Limb (tissue), 2 donors: ENCODE data around the gene ITIH5.

ENCODE experiments used
- DNase-seq, 2 donors: peaks; one replicate each; pipeline ENCODE4 v3.0.0-alpha.2; 2016; ENCODE audit errors: extremely low spot score in 2 of 2

The ITIH5 gene

DNA sequence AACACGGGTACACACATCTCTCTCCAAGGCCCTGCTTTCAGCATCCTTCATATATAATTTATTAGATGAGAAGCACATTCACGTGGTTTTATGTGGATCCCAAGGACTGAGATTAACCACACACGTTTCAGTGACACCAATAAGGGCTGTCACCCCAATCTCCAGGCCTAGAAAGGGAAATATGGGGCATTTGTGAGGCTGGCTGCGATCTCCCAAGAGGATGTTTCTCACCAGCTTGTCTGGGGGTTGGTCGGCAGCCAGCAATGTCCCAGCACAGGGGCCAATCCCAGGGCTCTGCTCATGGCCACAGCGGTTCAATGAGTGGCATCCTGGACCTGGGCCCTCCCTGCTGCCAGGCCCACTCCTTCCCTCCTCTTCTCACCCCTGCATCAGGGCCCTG, 115.5 kb downstream of the ITIH5 start:
- DNase-seq = no peak

GRCh38 chr10:7550013-7550412, 116.8 kb downstream of the ITIH5 start:
- no peak for DNase-seq

DNA sequence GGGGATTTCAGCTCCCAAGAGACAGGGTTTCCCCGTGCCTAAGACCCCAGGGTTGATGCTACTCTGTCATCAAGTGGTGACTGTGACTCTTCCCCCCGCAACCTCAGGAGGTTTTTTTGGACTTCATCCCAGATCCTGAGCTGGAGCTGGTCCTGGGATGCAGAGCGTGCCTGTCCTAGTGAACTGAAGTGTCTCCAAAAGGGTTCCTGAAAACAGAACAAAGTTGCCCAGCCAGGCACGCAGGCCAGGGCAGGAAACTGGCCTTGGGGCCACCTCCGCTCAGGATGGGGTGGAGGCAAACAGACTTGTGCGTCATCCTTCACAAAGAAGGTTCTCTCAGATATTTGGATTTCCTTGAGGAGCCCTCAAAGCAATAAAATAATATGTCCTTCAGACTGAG, 118.9 kb downstream of the ITIH5 start:
- DNase-seq = no peak

DNA sequence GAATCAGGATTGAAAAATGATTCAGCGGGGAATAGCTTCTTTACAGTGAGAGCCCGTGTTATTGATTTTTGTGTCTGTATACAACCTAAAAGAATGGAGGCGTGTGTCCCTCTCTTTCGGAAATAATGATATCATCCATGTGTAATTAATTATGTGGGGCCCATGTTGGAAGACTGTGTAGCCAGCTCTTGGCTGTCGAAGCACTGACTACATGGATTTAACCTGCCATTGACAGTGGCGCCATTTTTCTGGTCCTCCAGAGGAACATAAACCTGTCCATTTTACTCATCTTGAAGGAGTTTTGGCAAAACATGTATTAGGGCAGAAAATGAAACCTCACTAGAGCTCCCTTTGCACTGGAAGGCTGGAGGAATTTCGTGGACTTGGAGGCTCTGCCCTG, 119.6 kb downstream of the ITIH5 start:
- peak in 1 of 2 donors; percentile 75 for DNase-seq

- no peak for DNase-seq
Observed at GRCh38 chr10:7546385-7546967, 120.3 kb downstream of the ITIH5 start.

GRCh38 chr10:7545792-7546191, 121.0 kb downstream of the ITIH5 start:
- DNase-seq = no peak

- no peak for DNase-seq
Observed at GRCh38 chr10:7545261-7545660, 121.5 kb downstream of the ITIH5 start.

DNA sequence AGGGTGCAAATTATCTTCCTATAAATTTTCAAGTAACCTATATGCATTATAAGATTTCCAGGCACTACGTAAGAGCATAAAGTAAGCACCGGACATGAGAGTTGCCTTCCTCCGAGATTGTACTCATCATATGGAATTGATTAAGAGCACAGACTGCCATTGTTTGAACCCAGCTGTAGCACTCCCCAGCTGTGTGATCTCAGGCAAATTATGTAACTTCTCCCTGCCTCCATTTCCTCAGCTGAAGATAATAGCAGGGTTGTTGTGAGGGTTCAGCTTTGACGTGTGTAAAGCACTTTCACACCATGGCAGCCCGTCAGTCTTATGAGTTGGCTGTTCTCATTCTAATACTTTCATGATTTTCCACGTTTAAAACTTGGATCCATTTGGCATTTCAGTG, 122.6 kb downstream of the ITIH5 start:
- no peak for DNase-seq

DNA sequence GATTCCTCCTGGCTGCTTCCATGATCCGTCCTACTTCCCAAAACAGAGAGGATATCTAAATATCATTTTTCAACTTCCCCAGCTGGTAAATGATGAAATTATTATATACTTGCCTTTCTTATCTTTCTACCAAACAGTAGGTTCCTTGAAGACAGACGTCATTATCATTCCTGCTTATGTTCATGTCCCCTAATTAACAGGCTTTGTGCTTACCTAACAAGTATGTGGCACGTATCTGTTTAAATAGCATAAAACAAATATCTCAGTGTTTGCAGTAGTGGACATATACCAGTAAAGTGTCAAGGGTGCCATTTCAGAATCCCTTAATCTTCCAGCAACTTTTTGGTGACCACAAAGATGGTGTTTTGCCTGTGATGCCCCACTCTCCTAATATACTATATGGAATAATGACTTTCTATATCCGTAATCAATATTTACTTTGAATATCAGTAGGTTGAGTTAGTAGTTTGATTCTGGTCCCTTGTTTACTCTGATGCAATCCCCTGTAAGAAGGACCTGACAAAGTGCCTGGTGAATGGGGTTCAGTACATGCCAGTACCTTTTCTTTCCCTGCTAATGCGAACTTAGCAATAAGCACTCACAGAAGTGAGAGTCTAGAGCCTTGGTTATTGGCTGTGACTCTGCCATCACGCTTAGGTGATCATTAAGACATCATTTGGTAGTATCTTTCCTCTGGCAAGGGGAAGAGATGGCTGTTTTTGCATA, 124.4 kb downstream of the ITIH5 start:
- DNase-seq = no peak

- DNase-seq = peak; percentile 78 to 79
Observed at GRCh38 chr10:7541137-7542087, 125.4 kb downstream of the ITIH5 start.

- DNase-seq = no peak
Observed at GRCh38 chr10:7538970-7539654, 127.7 kb downstream of the ITIH5 start.

DNA sequence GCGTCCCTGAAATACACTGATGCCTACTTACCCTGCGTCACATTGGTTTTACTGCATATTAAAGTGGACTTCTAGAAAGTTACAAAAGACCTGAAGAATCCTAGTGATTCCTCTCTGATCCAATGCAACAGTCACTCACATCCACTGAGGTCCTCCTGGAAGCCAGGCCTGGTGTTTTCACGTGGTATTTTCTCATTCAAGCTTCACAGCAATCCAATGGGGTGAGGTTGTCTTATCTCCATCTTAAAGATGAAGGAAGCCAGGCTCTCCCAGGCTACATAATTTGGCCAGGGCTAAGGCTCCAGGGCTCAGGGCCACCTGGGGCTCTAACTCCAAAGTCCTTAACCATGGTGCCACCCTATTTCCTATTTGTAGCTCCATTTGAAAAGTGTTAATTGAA, 129.6 kb downstream of the ITIH5 start:
- DNase-seq = no peak

- DNase-seq = no peak
Observed at GRCh38 chr10:7534480-7534852, 132.3 kb downstream of the ITIH5 start.

DNA sequence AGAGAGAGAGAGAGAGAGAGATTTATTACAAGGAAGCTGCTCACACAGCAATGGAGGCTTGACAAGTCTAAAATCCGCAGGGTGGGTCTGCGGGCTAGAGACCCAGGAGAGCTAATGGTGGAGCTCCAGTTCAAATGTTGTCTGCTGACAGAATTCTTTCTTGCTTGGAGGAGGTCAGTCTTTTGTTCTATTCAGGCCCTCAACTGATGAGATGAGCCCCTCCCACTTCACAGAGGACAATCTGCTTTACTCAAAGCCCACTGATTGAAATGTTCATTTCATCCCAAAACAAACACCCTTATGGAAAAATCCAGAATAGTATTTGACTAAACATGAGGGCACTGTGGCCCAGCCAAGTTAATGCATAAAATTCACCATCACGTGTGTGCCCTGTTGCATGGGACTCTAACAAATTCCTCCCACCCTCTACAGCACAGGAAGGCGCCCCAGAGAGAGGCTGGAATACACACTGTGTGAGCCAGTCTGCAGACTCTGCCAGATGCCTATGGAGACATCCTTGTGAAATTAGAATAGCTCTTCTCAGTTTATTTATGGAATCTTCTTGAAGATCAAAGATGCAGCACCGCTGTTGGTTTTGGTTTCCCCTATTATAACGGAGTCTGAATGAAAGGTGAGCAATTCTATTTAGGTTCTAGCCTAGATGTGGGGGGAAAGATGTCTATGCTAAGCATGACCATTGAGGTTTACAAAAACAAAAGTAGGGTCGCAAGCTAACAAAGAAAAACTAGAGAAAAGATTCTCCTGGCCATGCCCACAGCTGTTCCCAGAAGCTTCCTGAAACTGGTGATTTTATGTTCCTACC, 132.9 kb downstream of the ITIH5 start:
- no peak for DNase-seq

DNA sequence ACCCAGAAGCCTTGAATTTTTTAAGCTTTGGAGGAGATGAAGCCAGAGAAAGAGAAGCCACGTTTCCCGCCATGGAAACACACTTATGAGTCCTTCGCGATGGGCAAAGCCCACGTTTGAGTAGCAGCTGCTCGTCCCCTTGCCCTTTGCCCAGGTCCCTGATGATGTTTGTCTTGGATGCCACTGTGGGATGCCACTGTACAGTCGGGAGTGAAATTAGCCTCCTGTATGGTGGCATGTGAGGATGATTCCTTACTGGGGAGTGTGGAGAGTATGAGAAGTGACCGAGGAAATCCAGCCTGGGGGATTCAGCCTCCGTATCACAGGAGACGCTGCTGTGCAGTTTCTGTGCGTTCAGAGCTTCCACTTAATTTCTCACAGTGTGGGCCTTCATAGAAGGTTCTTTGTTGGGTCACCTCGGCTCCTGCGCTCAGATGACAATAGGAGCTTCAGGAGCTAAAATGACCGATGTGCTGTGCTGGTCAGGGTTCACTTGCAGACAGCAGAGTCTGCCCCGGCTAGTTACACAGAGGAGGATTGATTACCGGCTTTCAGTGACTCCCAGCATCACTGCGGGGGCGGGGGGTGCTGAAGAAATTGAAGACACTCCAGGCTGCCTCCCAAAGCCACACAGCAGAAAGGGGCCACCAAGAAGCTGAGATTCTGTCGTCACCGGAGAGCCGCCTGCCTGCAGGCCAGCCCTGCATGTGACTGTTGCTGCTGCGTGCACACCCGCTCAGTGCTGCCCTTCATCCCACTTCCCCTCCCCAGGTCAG, 133.9 kb downstream of the ITIH5 start:
- DNase-seq = no peak

- DNase-seq = no peak
Observed at GRCh38 chr10:7529638-7530037, 137.1 kb downstream of the ITIH5 start.

DNA sequence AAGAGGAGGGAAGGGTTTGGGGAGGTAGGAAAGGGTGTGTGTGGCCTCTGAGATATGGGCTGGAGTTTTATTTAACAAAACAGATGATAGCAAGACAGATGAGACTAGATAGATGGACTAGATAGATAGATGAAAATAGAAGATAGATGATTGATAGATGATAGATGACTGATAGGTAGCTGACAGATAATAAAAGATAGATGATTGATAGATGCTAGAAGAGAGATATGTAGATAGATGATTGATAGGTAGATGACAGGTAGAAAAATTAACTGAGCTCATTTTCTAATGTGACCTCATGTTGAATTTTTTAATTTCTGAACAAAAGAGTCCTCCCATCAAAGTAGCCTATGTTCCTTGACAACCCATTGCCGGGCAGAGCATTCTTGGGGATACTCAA, 139.3 kb downstream of the ITIH5 start:
- DNase-seq = no peak

GRCh38 chr10:7526017-7526400, 140.8 kb downstream of the ITIH5 start:
- DNase-seq = no peak

DNA sequence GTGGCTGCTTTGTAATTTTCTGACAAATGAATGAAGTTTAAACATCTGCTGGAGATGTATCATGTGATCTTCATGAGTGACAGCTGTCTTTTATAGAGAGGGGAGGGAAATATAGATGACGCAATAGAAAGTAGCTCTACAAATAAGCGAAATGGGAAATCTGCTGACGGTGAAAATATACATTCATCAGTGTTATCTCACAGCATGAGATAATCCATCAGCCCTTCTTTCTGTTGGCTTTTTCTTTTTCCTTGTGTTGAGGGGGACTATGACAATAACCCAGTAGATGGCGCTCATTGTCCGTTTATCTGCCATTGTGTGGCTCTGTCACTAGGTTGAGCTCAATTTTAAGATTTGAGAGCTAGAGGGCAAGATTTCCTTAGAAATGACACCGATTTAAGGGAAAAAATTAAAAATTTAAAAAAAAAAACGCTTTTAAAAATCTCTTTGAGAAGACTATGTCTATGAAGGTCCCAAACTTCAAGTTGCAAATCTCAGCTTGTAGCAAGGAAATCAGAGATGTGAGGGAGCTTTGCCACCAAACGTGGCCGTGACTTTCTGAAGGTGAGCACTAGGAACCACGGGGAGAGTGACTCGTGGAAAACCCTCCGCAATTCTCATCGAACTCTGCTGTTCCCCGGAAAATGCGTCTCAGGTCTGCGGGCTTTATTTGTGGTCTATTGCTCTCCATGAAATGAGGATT, 141.3 kb downstream of the ITIH5 start:
- DNase-seq = peak; percentile 76 to 88

DNA sequence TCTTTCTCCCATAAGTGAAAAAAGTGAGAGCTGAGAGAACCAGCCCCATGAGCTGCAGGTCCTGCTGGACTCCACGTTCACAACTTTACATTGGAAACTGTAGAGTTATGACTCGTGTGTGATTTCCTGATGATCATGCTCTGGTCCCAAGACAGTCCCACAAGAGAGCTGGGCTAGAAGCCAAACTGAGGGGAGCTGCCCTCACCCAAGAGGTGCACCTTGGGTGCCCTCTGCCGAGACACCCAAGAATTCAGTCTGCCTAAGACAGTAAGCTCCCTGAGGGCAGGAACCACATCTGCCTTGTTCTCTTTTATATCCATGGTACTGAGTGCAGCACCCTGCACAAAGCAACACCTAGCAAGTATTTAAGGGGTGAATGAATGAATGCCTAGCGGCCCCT, 143.1 kb downstream of the ITIH5 start:
- DNase-seq = peak in 1 of 2 donors; percentile 12
